ENCODE results near the gene LTBP2.
A peak's percentile ranks its signal among the peaks of the same experiment; 100 is the strongest.

LTBP2 gene

GRCh38 chr14:74610866-74611649 is 979 bp downstream of the LTBP2 start:
- no peak for DNase-seq

- DNase-seq = no peak
These were observed 1.7 kb downstream of the LTBP2 start for GRCh38 chr14:74610199-74610865.

GRCh38 chr14:74609721-74610120 is 2.3 kb downstream of the LTBP2 start:
- DNase-seq = no peak

- DNase-seq = peak; percentile 89
These were observed 3.0 kb downstream of the LTBP2 start for GRCh38 chr14:74608959-74609611.

GRCh38 chr14:74606727-74607126 is 5.3 kb downstream of the LTBP2 start:
- DNase-seq = no peak

- no peak for DNase-seq
These were observed 6.4 kb downstream of the LTBP2 start for GRCh38 chr14:74605531-74606223.

GRCh38 chr14:74604911-74605310 is 7.1 kb downstream of the LTBP2 start:
- no peak for DNase-seq

GRCh38 chr14:74604157-74604556 is 7.9 kb downstream of the LTBP2 start:
- DNase-seq = no peak

- no peak for DNase-seq
These were observed 10.1 kb downstream of the LTBP2 start for GRCh38 chr14:74601982-74602381.

- DNase-seq = no peak
These were observed 12.1 kb downstream of the LTBP2 start for GRCh38 chr14:74599946-74600345.

- no peak for DNase-seq
These were observed 12.7 kb downstream of the LTBP2 start for GRCh38 chr14:74599321-74599761.

GRCh38 chr14:74596741-74597450 is 15.1 kb downstream of the LTBP2 start:
- DNase-seq = no peak

GRCh38 chr14:74595006-74595735 is 16.9 kb downstream of the LTBP2 start:
- no peak for DNase-seq

- DNase-seq = no peak
These were observed 17.4 kb downstream of the LTBP2 start for GRCh38 chr14:74594606-74595005.

GRCh38 chr14:74594029-74594428 is 18.0 kb downstream of the LTBP2 start:
- no peak for DNase-seq

GRCh38 chr14:74593241-74593953 is 18.6 kb downstream of the LTBP2 start:
- DNase-seq = no peak

GRCh38 chr14:74592476-74593201 is 19.4 kb downstream of the LTBP2 start:
- no peak for DNase-seq

- no peak for DNase-seq
These were observed 20.1 kb downstream of the LTBP2 start for GRCh38 chr14:74591899-74592298.

GRCh38 chr14:74591394-74591793 is 20.6 kb downstream of the LTBP2 start:
- DNase-seq = no peak

GRCh38 chr14:74589291-74589879 is 22.7 kb downstream of the LTBP2 start:
- no peak for DNase-seq

Measured in activated gamma-delta T cell treated with Interleukin-2 at 50 U/mL for 16 hours (primary cell).